Activated CD4-positive, alpha-beta T cell treated with anti-CD3 and anti-CD28 coated beads for 48 hours (primary cell): Measurements from ENCODE around the gene INPPL1.
A peak's percentile ranks its signal among the peaks of the same experiment; 100 is the strongest.

Experiments used
- DNase-seq: peaks from one replicate; pipeline ENCODE4 v3.0.0-alpha.2; 2020

The INPPL1 gene

DNA sequence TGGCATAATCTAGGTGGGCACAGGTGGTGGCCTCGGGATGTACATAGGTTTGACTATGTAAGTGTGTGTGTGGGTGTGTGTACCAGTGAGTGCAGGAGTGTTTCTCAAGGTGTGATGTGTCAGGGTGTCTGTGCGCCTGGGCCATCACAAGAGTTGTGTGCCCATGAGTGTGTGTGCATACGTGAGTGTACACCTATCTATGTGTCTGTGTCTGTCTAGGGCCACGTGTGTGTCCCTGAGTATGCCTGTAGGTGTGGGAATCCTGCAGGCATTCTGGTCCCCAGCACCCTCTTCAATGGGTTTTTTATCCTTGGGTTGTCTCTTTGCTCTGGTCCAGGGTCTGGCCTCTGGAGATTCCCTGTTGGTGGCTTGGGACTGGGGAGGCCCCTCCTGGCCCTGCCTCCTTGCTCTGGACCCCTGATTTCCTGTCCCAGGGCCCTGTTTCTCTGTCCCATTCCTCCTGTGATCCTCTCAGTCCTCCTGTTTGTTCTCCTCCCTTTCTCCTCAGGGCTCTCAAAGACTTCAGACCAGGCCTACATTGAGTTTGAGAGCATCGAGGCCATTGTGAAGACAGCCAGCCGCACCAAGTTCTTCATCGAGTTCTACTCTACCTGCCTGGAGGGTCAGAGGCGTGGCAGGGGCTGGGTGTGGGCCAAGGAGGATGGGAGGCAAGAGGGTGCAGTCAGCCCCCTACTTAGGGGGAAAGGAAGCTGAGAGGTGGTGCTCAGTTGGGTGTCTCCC lies 9.4 kb downstream of the INPPL1 start:
- no peak for DNase-seq

DNA sequence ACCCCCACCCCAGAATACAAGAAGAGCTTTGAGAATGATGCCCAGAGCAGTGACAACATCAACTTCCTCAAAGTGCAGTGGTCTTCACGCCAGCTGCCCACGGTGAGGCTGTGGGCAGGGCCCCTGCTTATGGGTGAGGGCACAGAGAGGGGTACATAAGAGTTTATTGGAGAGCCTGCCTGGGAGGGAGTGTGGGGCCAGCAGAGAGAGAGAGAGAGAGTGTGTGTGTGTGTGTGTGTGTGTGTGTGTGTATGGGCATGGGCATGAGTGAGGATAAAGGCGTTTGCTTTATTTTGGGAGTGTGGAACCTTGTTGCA lies 9.9 kb downstream of the INPPL1 start:
- DNase-seq, result no peak

DNA sequence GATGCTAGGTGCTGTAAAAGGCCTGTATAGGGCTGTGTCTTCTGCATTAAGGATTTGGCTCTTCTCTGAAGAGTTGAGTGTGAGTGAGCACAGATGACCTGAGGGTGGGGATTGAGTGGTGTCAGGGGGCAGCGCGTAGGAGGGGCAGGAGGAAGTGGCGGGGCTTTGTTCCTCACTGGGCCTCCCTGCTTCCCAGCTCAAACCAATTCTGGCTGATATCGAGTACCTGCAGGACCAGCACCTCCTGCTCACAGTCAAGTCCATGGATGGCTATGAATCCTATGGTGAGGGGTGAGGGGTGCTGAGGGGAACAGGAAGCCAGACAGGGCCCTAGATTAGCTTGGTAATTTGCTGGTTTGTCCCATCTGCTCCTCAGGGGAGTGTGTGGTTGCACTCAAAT lies 10.4 kb downstream of the INPPL1 start:
- no peak for DNase-seq

DNA sequence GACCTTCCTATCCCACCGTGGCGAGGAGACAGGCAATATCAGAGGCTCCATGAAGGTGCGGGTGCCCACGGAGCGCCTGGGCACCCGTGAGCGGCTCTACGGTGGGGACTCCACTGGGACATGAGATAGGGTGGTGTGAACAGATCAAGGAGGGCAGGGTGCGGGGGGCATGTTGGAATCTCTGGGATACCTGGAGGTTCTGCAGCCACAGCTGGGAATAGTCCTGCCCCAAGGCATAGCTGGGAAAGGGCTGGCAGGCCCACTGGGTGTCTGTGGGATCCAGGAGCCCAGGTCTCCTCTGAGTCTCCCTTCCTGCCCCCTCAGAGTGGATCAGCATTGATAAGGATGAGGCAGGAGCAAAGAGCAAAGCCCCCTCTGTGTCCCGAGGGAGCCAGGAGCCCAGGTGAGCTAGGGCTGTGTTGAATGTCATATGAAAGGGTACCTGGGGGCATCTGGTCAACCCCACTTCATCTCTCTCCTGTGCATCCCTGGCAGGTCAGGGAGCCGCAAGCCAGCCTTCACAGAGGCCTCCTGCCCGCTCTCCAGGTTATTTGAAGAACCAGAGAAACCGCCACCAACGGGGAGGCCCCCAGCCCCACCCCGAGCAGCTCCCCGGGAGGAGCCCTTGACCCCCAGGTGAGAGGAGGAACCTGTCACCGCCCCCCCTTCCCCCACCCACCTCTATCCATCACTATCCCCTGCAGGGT lies 10.9 kb downstream of the INPPL1 start:
- DNase-seq, result no peak

DNA sequence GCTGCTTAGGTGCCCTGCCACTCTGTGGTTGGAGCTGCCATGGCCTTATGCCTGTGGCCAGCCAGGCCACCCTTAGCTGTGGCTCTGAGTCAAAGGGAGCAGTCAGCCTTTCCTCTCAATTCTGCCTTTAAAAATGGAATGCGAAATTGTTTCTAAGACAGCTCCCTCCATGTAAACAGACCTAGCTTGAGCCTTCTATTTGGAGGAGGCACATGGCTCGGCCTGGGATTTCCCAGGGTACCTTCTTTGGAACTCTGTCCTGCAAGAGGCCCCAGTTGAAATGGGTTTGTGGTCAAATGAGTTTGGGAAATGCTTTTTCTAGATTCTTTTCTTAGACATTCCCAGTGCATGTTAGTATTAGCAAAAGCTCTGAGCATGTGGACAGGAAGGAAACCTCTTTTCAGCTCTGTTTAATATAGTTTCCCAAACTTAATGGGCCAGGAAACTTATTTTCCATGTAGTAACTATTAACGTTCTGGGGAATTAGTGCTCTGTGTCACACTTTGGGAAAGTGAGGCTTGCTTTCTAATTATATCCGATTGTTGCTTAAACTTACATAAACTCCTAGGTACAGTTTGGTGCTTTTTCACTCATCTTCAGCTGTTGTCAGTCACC lies 11.6 kb downstream of the INPPL1 start:
- no peak for DNase-seq

DNA sequence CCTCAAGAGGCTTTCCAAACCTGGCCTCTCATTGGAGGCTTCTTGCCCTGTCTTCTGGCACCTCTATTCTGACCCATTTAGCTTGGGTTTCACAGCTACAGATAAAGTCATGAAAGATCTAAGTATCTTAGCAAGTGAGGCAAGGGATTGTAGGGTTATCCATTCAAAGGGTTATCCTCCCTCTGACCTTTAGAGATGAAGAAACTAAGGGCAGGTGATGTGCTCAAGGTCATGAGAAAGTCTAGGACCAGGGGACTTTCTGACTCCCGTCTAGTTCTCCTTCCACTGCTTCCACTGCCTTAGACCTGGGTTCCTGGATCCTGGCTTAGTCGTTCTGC lies 12.2 kb downstream of the INPPL1 start:
- no peak for DNase-seq

DNA sequence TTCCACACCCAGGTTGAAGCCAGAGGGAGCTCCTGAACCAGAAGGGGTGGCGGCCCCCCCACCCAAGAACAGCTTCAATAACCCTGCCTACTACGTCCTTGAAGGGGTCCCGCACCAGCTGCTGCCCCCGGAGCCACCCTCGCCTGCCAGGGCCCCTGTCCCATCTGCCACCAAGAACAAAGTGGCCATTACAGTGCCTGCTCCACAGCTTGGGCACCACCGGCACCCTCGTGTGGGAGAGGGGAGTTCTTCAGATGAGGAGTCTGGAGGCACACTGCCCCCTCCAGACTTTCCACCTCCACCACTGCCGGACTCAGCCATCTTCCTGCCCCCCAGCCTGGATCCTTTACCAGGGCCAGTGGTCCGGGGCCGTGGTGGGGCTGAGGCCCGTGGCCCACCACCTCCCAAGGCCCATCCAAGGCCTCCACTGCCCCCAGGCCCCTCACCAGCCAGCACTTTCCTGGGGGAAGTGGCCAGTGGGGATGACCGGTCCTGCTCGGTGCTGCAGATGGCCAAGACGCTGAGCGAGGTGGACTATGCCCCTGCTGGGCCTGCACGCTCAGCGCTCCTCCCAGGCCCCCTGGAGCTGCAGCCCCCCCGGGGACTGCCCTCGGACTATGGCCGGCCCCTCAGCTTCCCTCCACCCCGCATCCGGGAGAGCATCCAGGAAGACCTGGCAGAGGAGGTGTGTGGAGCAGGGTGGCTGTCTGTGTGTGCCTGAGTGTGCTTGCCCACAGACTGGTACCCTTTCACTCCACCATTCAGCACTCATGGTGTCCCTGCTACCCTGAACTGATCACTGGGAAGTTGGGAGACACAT lies 12.8 kb downstream of the INPPL1 start:
- DNase-seq, result no peak

DNA sequence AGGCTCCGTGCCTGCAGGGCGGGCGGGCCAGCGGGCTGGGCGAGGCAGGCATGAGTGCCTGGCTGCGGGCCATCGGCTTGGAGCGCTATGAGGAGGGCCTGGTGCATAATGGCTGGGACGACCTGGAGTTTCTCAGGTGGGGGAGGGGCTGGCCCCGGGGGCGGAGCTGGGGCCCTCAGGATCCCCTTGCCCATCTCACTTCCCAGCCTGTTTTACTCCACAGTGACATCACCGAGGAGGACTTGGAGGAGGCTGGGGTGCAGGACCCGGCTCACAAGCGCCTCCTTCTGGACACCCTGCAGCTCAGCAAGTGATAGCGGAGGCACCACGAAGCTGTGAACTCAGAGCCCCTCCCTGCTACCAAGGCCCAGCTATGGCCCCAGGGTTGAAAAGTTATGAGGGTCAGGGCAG lies 13.5 kb downstream of the INPPL1 start:
- peak; percentile 75 for DNase-seq

DNA sequence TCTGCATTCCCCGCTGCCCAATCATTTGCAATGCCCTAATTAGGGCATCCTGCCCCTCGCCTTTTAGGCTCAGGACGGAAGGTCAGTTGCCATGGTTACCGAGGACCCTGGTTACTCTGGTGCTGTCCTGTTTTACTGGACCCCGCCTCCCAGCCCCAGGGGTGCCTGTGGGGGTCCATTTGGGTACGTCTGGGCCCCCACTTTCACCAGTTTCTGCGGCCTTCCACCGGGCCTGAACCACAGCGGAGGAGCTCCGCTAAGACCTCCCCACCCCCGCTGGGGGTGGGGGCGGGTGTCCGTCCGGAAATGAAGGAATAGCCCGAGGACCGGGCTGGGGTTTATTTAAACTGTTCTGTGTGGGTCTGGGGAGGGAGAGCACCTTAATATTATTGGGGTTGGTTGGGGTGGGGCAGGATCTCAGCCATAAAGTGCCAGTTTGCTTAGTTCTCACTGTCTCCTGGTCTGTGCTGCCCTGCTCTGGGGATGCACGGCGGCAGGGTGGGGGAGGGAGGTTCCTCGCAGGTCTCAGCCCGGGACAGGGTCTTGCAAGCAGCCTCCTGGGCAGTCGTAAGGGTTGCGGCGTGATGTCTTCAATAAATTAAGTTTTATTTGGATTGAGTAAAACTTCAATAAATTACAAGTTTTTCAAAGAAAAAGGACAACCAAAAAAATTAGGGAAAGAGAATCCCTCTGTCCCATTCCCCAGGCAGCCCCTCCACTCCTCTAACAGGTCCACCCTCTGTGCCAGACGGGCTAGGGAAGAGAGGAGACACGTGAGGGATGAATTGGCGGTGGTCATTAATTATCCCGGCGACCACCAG lies 14.1 kb downstream of the INPPL1 start:
- DNase-seq, result no peak

DNA sequence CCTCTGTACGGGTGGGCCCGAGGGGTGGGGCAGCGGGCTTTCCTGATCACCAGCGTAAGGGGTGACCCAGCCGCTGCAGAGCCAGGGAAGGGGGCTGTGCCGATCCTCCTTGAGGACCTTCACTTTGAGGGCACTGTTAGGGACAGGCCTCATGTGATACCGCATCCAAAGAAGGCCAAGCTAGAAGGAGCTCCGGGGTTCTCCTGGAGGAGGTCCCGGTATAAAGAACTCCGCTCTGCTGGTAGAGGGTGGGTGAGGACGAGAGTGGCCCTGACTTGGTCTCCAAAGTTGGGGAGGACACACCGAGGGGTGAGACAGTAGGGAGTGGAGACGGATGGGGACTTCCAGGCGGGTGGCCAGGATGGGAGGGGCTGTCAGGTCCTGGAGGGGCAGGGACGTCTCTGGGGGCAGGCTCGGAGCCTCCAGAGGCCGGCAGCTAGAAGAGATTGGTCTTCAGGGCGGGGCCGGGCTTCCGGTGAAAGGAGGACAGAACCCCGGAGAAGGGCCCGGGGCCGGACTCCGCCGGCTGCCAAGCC lies 14.8 kb downstream of the INPPL1 start:
- DNase-seq, result no peak

DNA sequence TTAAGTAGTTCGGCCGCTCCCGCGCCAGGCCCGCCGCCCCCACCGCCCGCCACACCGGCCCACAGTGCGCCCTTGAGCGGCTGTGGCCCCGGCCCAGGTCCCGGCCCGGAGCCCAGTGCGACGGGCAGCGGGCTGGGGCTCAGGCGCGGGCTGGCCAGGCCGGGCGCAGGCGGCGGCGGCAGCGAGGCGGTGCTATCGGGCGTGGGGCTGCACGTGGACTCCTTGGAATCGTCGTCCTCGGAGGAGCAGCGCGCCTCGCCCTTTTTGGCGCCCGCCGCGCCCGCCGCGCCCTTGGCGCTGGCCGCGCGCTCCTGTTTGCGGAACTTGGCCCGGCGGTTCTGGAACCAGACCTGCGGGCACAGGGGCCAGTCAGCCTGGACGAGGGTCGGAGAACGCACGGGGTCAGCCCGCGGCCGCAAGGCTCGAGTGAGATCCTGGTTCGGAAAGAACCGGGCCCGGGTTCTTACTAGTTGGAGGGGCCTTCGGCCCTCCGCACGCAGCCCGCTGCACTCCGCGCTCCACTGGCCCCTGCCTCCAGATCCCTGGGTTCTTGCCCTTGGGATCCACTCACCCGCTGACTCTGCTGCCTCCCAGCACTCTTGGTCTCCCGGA lies 15.4 kb downstream of the INPPL1 start:
- DNase-seq, result no peak

DNA sequence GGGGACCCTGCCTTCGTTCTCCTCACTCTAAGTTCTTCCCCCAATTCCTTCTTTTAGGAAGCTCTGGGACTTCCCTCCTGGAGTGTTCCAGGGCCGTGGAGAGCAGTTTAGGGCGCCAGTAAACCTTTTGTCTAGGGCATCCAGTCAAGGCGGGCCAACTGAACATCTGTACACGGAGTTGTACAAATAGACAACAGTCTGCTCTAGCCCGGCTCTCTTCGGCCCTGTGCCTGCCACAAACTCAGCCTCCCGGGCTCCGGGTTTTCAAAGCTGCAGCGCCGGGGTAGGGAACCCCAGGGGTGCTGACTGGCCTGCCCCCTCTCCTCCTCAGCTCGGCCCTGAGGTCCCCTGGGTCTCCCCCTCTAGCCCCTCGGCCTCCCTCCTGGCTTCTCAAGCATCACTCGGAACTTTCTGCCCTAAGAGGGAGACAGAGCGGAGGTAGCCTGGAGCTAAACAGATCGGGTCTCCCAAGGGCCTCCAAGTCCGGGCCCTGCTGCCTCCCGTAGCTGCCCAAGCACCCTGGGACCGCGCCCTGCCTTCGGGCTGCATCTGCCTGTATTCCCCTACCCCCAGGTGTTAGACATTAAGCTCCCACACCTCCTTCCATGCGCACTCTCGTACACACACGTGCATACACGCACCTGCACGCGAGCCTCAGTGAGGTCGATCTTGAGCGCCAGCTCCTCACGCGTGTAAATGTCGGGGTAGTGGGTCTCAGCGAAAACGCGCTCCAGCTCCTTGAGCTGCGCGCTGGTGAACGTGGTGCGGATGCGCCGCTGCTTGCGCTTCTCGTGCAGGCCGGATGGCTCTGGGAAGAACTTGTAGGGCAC lies 16.1 kb downstream of the INPPL1 start:
- no peak for DNase-seq

DNA sequence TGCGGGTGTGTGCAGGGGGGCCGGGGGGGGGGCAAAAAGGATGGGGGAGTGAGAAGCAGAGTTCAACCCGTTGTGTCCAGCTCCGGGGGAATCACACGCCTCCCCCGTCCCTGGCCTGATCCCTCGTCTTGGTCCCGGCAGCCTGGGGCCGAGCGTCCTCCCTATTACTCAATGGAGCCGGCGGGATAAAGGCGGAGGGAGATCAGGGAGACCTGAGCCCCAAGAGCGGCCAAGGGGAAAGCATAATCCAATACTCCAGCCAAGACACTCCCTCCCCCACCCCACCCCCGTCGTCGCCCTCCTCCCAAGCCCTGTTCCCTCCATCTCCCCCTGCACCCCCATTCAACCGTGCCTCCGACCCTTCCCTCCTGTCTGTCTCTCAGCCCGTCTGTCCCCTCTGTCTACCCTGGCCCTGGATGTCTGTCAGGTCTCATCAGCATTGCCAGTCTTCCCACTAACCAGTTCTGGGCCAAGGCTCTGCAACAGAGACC lies 16.8 kb downstream of the INPPL1 start:
- no peak for DNase-seq

DNA sequence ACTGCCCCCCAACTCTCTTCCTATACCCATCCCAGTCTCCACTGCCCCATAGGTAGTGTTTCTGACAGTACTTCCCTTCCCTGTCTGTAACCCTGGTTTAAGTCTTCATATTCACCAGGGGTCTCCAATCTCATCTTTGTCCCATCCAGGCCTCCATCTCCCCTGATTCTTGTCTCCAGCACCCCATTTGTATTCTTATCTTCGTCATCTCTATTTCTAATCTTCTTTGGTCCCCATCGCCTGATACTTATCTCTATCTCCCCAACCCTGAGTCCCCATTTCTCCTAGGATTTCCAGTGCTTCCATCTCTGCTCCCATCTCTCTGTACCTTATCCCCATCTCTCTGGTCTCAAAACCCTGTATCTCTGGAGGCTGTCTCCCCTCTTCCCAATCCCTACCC lies 17.6 kb downstream of the INPPL1 start:
- no peak for DNase-seq

DNA sequence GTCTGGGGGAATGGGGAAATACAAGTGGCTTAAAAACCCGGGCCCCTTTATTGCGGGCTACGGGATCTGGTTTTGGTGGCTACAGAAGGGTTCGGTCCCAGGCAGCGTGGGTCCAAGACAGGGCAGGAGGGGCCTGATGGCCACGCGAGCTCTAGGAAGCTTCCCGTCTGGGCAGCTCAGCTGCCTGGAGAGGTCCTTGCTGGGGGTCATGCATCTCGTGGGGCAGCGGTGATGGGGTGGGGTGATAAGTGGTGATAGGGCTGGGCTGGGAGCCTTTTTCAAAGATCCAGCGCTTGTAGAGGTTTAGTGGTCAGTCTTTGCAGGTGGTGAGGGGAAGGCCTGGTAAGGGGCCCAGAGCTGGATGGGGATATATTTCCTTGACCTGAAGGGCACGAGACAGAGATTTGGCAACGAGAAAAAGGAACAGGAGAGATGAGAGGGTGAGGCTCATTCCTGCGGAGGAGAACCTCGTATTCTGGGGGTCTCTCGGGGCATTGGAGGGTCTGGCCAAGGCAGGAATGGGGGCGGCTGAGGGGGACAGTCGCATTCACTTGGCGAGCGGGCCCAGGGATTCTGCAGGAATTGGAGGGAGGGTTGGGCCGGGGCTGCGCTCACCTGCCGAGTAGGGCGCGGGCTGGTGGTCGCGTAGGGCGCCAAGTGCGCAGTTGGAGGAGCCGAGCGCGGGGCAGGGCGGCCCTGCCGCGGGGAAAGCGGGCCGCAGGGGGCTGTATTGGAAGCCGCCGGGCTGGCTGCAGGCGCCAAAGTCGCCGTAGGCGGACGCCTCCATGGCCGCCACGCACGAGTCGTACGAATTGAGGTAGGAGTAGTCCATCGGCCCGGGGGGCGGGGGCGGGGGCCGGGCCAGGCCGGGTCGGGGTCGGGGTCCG lies 18.8 kb downstream of the INPPL1 start:
- DNase-seq, result no peak

DNA sequence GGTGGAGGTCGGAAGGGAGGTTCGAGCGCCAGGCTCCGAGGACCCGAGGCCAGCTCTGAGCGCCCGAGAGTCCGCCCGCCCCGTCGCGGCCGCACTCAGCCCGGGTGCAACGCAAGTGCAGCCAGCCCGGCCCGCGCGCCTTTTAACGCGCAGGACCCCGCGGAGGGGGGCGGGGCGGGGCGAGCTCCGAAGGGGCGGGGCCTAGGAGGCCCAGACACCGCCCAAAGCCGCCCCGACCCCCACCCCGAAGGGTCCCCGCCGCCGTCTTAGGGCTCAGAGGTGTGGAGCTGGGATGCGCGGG lies 19.4 kb downstream of the INPPL1 start, which contains the start of gene PHOX2A:
Gene PHOX2A, minus strand, starts transcription at position 117 of the 301 bp plus-strand sequence. CDS start 172 bp downstream, outside the sequence.
- no peak for DNase-seq

DNA sequence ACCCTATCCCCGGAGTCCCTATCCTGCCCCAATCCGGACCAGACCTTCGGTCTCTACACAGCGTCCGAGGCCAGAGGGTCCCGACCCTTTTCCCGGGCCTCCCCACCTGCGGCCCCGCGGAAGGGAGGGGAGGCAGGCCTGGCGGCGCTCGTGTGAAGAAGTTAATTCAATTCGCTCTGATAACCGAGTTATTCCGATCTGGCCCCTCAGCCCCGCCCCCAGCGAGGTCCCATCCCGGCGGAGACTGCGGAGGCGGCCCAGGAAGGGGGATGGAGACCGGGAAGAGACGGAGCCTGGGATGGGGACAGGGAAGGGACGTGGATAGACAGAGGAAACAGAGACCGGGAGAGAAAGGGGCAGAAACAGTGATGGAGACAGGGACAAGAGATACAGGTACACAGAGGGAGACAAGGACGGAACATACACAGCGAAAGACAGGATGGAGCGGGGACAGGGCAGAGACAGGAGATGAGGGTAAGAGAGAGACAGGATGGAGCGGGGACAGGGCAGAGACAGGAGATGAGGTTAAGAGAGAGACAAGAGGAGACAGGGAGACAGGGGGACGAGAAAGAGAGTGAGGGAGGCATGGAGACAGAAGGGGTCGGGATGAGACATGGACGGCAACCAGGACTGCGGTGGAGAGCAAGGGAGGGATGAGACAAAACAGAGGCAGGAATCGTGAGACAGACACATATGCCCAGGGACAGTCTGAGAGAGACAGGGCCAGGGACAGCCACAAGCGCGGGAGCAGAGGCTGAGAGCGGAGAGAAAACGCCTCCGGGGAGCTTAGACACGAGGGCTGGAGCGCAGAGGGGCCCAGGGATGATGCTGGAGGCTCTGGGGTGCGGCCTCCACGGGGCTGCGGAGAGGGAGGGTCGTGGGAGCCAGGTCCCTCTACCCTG lies 20.0 kb downstream of the INPPL1 start:
- no peak for DNase-seq

DNA sequence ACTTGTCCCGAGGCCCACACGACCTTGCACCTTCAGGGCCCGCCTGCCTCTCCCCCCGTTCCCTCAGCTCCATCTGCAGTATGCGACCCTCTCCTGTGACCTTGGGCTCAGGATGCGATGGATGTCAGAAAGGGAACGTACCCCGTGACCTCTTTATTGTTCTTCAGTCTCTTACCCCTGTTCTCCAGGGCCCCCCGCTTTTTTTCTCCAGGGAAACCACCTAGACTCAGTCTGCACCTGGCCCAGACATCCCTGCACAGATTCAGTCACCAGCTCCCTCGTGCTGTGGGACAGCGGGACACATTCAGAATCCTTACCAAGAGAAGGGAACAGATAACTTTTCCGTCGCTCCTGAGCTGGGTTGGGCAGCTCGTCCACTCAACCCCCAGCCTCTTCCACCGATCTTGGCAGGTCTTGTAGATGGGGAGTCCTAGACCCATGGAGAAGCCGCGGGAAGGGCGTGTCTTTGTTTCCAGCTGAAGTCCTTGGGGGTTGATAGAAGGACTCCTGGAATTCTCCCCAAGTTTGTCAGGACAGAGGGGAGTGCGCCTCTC lies 20.8 kb downstream of the INPPL1 start:
- no peak for DNase-seq
